ENCODE results near the gene MAPKAP1.

DNA sequence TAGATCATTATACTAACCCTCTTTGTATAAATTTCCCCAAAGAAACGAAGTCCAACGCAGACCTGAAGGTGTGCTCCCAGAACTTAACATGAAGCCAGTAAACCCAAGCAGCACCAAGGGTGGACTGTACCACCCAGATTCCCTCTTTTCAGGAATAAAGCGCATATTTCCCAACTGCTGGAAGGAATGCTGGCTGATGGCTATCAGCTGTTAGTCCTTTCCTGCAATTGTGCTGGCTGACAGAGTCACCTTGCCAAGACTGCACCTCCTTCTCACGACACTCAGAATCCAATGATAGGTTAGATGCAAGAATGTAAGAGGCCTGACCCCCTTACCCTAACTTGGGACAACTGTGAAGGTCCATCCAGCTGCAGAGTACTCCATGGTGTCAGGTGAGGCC, 93.9 kb downstream of the MAPKAP1 start:
- TF ChIP-seq, protein P1, sequence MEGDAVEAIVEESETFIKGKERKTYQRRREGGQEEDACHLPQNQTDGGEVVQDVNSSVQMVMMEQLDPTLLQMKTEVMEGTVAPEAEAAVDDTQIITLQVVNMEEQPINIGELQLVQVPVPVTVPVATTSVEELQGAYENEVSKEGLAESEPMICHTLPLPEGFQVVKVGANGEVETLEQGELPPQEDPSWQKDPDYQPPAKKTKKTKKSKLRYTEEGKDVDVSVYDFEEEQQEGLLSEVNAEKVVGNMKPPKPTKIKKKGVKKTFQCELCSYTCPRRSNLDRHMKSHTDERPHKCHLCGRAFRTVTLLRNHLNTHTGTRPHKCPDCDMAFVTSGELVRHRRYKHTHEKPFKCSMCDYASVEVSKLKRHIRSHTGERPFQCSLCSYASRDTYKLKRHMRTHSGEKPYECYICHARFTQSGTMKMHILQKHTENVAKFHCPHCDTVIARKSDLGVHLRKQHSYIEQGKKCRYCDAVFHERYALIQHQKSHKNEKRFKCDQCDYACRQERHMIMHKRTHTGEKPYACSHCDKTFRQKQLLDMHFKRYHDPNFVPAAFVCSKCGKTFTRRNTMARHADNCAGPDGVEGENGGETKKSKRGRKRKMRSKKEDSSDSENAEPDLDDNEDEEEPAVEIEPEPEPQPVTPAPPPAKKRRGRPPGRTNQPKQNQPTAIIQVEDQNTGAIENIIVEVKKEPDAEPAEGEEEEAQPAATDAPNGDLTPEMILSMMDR (IDR thresholded peaks at IDR 0.05) = no peak
- TF ChIP-seq POLR2A (IDR thresholded peaks at IDR 0.05) = no peak
